GM23338 (cell line): ENCODE data around the gene CRYGD. TPM values are rescaled to one million over a fixed set of nuclear protein-coding genes. Genes with fewer than 3 reads are reported as not detected.

ENCODE experiments used
- ATAC-seq: fragments of 200-7000 bp; cut with Tn5 transposase; 3 replicates; pipeline ENCODE4 v1.9.1; 2020
- DNase-seq: peaks from one replicate; pipeline ENCODE4 v3.0.0-alpha.2; 2015; ENCODE audit warnings: low spot score
- H2AFZ ChIP-seq: fragments of 200-600 bp; sonication (generic); 2 replicates; pipeline ENCODE4 v1.8.0; 2016; ENCODE audit warnings: antibody characterized with exemption, mild to moderate bottlenecking, moderate library complexity
- H3F3A ChIP-seq: fragments of 200-600 bp; sonication (generic); replicated peaks from 2 replicates; pipeline ENCODE4 v1.8.0; 2017; ENCODE audit warnings: antibody characterized with exemption, mixed run types, low read depth
- H3K27ac ChIP-seq: fragments of 200-600 bp; sonication (generic); 2 replicates; pipeline ENCODE4 v1.6.1; 2016; ENCODE audit warnings: low read depth
- H3K27me3 ChIP-seq: fragments of 200-600 bp; sonication (generic); 2 replicates; pipeline ENCODE4 v1.8.0; 2016; ENCODE audit warnings: mild to moderate bottlenecking, mixed run types, moderate library complexity; ENCODE audit not compliant: insufficient read depth
- H3K36me3 ChIP-seq: fragments of 200-600 bp; sonication (generic); 2 replicates; pipeline ENCODE4 v1.8.0; 2016; ENCODE audit warnings: mild to moderate bottlenecking; ENCODE audit not compliant: insufficient read depth
- H3K4me1 ChIP-seq: fragments of 200-600 bp; sonication (generic); 2 replicates; pipeline ENCODE4 v1.8.0; 2016; ENCODE audit warnings: mild to moderate bottlenecking, moderate library complexity; ENCODE audit not compliant: insufficient read depth
- H3K4me2 ChIP-seq: fragments of 200-600 bp; sonication (generic); 2 replicates; pipeline ENCODE4 v1.7.1; 2017; ENCODE audit warnings: mixed run types
- H3K4me3 ChIP-seq: fragments of 200-600 bp; sonication (generic); 2 replicates; pipeline ENCODE4 v1.6.1; 2016; ENCODE audit warnings: mixed run types
- H3K79me2 ChIP-seq: fragments of 200-600 bp; sonication (generic); replicated peaks from 2 replicates; pipeline ENCODE4 v1.8.0; 2017; ENCODE audit warnings: mild to moderate bottlenecking; ENCODE audit not compliant: insufficient read depth
- H3K9me2 ChIP-seq: fragments of 200-600 bp; sonication (generic); 2 replicates; pipeline ENCODE4 v1.8.0; 2017; ENCODE audit not compliant: insufficient read depth
- H4K20me1 ChIP-seq: fragments of 200-600 bp; sonication (generic); replicated peaks from 2 replicates; pipeline ENCODE4 v1.8.0; 2017; ENCODE audit warnings: mild to moderate bottlenecking; ENCODE audit not compliant: insufficient read depth
- H3K27ac Mint-ChIP-seq: 2 replicates; pipeline ENCODE4 v1.8.0; 2020; ENCODE audit warnings: inconsistent platforms, mild to moderate bottlenecking, moderate library complexity, mixed read lengths
- H3K27me3 Mint-ChIP-seq: 3 replicates; pipeline ENCODE4 v1.8.0; 2022; ENCODE audit warnings: low read depth, mild to moderate bottlenecking, moderate library complexity, mixed read lengths, inconsistent platforms; ENCODE audit not compliant: insufficient read depth, poor library complexity
- H3K36me3 Mint-ChIP-seq: 3 replicates; pipeline ENCODE4 v1.8.0; 2021; ENCODE audit warnings: low read depth, mild to moderate bottlenecking, inconsistent platforms, moderate library complexity, mixed read lengths
- H3K4me1 Mint-ChIP-seq: 3 replicates; pipeline ENCODE4 v1.8.0; 2020; ENCODE audit warnings: mild to moderate bottlenecking, inconsistent platforms, mixed read lengths
- H3K4me3 Mint-ChIP-seq: 3 replicates; pipeline ENCODE4 v1.8.0; 2021; ENCODE audit warnings: moderate library complexity, mild to moderate bottlenecking, inconsistent platforms, mixed read lengths
- H3K9me3 Mint-ChIP-seq: 3 replicates; pipeline ENCODE4 v1.8.0; 2020; ENCODE audit warnings: moderate library complexity, mild to moderate bottlenecking, inconsistent platforms, mixed read lengths
- CREB1 ChIP-seq: fragments of 250-450 bp; sonication (Bioruptor Pico); IDR thresholded peaks from 2 replicates; pipeline ENCODE4 v1.5.0; 2020; ENCODE audit warnings: low read depth, mild to moderate bottlenecking, moderate library complexity
- JUNB ChIP-seq: IDR thresholded peaks from one replicate; pipeline ENCODE4 v1.6.1; 2016; ENCODE audit warnings: antibody characterized with exemption; ENCODE audit not compliant: unreplicated experiment
- NANOG ChIP-seq: IDR thresholded peaks from 2 replicates; pipeline ENCODE4 v1.6.1; 2016; ENCODE audit warnings: antibody characterized with exemption, borderline replicate concordance
- ZNF114 ChIP-seq: fragments of 250-450 bp; sonication (Bioruptor Pico); IDR thresholded peaks from 2 replicates; pipeline ENCODE4 v1.5.0; 2020; ENCODE audit warnings: mild to moderate bottlenecking, moderate library complexity
- ZNF331 ChIP-seq: fragments of 250-450 bp; sonication (Bioruptor Pico); IDR thresholded peaks from 2 replicates; pipeline ENCODE4 v1.5.0; 2020; ENCODE audit warnings: low read depth, mild to moderate bottlenecking, moderate library complexity
- polyA plus RNA-seq: library from polyadenylated mRNA; unstranded; fragments of >200 nt; fragmentation: Nextera tagmentation; extraction: Ambion mirVana; gene quantifications from 2 replicates; pipeline ENCODE4 v1.2.1, GENCODE V29; 2016
- total RNA-seq: library from RNA; depleted of rRNA; stranded (reverse); fragments of >200 nt; shearing (Covaris generic); gene quantifications from 2 replicates; pipeline ENCODE4 v1.2.3, GENCODE V29; 2014
- TF ChIP-seq, protein P1 (sequence below): fragments of 250-450 bp; sonication (Bioruptor Pico); IDR thresholded peaks from 2 replicates; pipeline ENCODE4 v1.5.0; 2020; ENCODE audit warnings: mild to moderate bottlenecking, moderate library complexity
- TF ChIP-seq, protein P2 (sequence below): IDR thresholded peaks from 2 replicates; pipeline ENCODE4 v1.6.1; 2016; ENCODE audit warnings: antibody characterized with exemption
- TF ChIP-seq, protein P3 (sequence below): IDR thresholded peaks from one replicate; pipeline ENCODE4 v1.6.1; 2018; ENCODE audit warnings: antibody characterized with exemption; ENCODE audit not compliant: unreplicated experiment

Gene CRYGD
- total and polyA plus RNA-seq, 2 experiments from 2014 or later: 3.4 to 23.9 TPM

DNA sequence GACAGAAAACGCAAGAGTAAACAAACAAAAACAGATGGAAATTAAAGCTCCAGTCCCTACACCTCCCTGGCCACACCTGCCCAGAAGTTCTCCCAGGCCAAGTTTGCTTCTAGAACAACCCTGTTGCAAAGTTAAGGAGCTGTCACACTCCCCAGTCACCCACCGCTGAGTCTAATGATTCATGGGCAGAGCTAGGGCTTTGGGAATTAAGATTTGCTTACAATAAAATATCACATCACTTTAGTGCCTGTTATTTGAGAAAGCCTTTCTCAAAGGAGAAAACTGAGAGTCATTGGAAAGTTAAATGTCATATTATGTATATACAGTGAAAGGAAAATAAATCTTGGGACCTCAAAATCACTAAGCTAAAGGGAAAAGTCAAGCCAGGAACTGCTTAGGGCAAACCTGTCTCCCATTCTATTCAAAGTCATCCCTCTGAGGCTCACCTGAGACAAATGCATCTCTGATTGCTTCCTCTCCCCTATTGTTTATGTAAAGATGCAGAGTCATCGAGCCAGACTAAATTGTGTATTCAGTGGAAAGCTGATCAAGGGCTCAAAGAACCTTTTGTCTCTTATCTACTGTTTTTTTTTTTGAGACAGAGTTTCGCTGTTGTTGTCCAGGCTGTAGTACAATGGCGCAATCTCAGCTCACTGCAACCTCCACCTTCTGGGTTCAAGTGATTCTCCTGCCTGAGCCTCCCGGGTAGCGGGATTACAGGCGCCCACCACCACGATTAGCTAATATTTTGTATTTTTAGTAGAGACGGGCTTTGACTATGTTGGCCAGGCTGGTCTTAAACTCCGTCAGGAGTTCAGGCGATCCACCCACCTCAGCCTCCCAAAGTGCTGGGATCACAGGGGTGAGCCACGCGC, 18.8 kb upstream of the CRYGD start:
- Mint-ChIP-seq H3K27me3 (peaks cover 5% of the 10 kb centered on the region), H3K4me3 (no peak overlapping the region; the same call in 2 of the 3 replicates), H3K36me3 (peaks cover 18% of the 10 kb centered on the region), H3K4me1 (peaks cover 26% of the 10 kb centered on the region), H3K9me3 (peaks cover 18% of the 10 kb centered on the region), H3K27ac (peak overlapping the region; percentile 91)
- Histone ChIP-seq H4K20me1 (no peaks in the 10 kb centered on the region), H3K4me2 (peak overlapping the region; percentile 62), H3K4me3 (peak overlapping the region; percentile 28; the same call in 1 of the 2 replicates), H2AFZ (peak overlapping the region; percentile 70; the same call in 1 of the 2 replicates), H3F3A (no peaks in the 10 kb centered on the region), H3K36me3 (no peaks in the 10 kb centered on the region), H3K79me2 (no peaks in the 10 kb centered on the region), H3K4me1 (peaks cover 31% of the 10 kb centered on the region), H3K9me2 (no peaks in the 10 kb centered on the region), H3K27ac (peak overlapping the region; percentile 99), H3K27me3 (no peaks in the 10 kb centered on the region)
- TF ChIP-seq NANOG (peak; percentile 66), JUNB (no peak)
- DNase-seq (peak; percentile 73), ATAC-seq (peak; percentile 22; the same call in 1 of the 3 replicates)

DNA sequence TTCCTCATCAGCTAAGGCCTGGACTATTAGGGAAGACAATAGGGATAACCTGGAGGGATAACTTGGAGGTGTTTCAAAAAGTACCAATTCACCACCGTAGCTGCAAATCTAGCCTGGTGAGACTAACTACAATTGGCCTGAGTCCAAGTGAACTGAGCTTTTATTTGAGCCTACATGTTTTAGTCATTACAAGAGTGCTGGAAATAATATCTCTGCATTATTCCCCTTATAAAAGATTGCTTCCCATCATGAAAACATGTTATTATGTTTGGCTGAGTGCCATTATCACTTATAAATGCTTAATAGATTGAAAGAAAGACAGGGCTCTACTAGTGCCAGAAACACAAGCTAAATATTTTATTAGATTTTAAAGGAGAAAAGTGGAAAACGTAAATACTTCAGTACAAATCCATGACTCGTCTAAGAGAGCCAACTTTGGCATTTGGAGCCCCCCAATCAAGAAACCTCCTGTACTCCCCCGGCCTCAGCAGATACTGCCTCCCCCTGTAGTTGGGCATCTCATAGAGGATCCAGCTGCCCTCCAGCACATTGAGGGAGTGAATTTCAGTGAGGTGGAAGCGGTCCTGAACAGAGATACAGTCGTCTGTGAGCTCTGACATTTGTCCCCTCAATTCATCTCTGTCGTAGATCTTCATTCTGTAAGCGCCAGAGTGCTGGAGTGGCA, 18.1 kb upstream of the CRYGD start:
- Histone ChIP-seq H4K20me1 (no peaks in the 10 kb centered on the region), H3F3A (no peaks in the 10 kb centered on the region), H3K79me2 (no peaks in the 10 kb centered on the region), H3K36me3 (no peaks in the 10 kb centered on the region), H2AFZ (peak overlapping the region; percentile 70), H3K27ac (peak overlapping the region; percentile 99), H3K4me3 (peak overlapping the region; percentile 28; the same call in 1 of the 2 replicates), H3K4me1 (peaks cover 25% of the 10 kb centered on the region), H3K27me3 (no peaks in the 10 kb centered on the region), H3K4me2 (peak overlapping the region; percentile 62), H3K9me2 (no peaks in the 10 kb centered on the region)
- H3K4me1 Mint-ChIP-seq: peaks cover 19% of the 10 kb centered on the region
- H3K4me3 Mint-ChIP-seq: no peak overlapping the region; the same call in 2 of the 3 replicates
- peaks cover 26% of the 10 kb centered on the region for H3K36me3 Mint-ChIP-seq
- H3K27ac Mint-ChIP-seq: peak overlapping the region; percentile 91
- H3K27me3 Mint-ChIP-seq: peaks cover 5% of the 10 kb centered on the region
- peaks cover 26% of the 10 kb centered on the region for H3K9me3 Mint-ChIP-seq
- ATAC-seq: no peak; the same call in 2 of the 3 replicates
- DNase-seq: no peak
- TF ChIP-seq, protein P1, sequence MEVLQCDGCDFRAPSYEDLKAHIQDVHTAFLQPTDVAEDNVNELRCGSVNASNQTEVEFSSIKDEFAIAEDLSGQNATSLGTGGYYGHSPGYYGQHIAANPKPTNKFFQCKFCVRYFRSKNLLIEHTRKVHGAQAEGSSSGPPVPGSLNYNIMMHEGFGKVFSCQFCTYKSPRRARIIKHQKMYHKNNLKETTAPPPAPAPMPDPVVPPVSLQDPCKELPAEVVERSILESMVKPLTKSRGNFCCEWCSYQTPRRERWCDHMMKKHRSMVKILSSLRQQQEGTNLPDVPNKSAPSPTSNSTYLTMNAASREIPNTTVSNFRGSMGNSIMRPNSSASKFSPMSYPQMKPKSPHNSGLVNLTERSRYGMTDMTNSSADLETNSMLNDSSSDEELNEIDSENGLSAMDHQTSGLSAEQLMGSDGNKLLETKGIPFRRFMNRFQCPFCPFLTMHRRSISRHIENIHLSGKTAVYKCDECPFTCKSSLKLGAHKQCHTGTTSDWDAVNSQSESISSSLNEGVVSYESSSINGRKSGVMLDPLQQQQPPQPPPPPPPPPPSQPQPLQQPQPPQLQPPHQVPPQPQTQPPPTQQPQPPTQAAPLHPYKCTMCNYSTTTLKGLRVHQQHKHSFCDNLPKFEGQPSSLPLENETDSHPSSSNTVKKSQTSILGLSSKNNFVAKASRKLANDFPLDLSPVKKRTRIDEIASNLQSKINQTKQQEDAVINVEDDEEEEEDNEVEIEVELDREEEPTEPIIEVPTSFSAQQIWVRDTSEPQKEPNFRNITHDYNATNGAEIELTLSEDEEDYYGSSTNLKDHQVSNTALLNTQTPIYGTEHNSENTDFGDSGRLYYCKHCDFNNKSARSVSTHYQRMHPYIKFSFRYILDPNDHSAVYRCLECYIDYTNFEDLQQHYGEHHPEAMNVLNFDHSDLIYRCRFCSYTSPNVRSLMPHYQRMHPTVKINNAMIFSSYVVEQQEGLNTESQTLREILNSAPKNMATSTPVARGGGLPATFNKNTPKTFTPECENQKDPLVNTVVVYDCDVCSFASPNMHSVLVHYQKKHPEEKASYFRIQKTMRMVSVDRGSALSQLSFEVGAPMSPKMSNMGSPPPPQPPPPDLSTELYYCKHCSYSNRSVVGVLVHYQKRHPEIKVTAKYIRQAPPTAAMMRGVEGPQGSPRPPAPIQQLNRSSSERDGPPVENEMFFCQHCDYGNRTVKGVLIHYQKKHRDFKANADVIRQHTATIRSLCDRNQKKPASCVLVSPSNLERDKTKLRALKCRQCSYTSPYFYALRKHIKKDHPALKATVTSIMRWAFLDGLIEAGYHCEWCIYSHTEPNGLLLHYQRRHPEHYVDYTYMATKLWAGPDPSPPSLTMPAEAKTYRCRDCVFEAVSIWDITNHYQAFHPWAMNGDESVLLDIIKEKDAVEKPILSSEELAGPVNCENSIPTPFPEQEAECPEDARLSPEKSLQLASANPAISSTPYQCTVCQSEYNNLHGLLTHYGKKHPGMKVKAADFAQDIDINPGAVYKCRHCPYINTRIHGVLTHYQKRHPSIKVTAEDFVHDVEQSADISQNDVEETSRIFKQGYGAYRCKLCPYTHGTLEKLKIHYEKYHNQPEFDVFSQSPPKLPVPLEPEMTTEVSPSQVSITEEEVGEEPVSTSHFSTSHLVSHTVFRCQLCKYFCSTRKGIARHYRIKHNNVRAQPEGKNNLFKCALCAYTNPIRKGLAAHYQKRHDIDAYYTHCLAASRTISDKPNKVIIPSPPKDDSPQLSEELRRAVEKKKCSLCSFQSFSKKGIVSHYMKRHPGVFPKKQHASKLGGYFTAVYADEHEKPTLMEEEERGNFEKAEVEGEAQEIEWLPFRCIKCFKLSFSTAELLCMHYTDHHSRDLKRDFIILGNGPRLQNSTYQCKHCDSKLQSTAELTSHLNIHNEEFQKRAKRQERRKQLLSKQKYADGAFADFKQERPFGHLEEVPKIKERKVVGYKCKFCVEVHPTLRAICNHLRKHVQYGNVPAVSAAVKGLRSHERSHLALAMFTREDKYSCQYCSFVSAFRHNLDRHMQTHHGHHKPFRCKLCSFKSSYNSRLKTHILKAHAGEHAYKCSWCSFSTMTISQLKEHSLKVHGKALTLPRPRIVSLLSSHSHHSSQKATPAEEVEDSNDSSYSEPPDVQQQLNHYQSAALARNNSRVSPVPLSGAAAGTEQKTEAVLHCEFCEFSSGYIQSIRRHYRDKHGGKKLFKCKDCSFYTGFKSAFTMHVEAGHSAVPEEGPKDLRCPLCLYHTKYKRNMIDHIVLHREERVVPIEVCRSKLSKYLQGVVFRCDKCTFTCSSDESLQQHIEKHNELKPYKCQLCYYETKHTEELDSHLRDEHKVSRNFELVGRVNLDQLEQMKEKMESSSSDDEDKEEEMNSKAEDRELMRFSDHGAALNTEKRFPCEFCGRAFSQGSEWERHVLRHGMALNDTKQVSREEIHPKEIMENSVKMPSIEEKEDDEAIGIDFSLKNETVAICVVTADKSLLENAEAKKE (CRISPR knock-in tag): no peak
- TF ChIP-seq, protein P2, sequence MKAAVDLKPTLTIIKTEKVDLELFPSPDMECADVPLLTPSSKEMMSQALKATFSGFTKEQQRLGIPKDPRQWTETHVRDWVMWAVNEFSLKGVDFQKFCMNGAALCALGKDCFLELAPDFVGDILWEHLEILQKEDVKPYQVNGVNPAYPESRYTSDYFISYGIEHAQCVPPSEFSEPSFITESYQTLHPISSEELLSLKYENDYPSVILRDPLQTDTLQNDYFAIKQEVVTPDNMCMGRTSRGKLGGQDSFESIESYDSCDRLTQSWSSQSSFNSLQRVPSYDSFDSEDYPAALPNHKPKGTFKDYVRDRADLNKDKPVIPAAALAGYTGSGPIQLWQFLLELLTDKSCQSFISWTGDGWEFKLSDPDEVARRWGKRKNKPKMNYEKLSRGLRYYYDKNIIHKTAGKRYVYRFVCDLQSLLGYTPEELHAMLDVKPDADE: no peak
- TF ChIP-seq CREB1 (CRISPR knock-in tag) (no peak), ZNF114 (CRISPR knock-in tag) (no peak), NANOG (no peak), ZNF331 (CRISPR knock-in tag) (no peak), JUNB (no peak)
- TF ChIP-seq, protein P3, sequence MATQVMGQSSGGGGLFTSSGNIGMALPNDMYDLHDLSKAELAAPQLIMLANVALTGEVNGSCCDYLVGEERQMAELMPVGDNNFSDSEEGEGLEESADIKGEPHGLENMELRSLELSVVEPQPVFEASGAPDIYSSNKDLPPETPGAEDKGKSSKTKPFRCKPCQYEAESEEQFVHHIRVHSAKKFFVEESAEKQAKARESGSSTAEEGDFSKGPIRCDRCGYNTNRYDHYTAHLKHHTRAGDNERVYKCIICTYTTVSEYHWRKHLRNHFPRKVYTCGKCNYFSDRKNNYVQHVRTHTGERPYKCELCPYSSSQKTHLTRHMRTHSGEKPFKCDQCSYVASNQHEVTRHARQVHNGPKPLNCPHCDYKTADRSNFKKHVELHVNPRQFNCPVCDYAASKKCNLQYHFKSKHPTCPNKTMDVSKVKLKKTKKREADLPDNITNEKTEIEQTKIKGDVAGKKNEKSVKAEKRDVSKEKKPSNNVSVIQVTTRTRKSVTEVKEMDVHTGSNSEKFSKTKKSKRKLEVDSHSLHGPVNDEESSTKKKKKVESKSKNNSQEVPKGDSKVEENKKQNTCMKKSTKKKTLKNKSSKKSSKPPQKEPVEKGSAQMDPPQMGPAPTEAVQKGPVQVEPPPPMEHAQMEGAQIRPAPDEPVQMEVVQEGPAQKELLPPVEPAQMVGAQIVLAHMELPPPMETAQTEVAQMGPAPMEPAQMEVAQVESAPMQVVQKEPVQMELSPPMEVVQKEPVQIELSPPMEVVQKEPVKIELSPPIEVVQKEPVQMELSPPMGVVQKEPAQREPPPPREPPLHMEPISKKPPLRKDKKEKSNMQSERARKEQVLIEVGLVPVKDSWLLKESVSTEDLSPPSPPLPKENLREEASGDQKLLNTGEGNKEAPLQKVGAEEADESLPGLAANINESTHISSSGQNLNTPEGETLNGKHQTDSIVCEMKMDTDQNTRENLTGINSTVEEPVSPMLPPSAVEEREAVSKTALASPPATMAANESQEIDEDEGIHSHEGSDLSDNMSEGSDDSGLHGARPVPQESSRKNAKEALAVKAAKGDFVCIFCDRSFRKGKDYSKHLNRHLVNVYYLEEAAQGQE: no peak
